Measurements from ENCODE around the gene PEX7.
"Not testable (repeated sequence)": the region's sequence is repeated elsewhere in the genome, so short reads cannot be mapped to it uniquely, and the experiment has no call there.

The PEX7 gene

DNA sequence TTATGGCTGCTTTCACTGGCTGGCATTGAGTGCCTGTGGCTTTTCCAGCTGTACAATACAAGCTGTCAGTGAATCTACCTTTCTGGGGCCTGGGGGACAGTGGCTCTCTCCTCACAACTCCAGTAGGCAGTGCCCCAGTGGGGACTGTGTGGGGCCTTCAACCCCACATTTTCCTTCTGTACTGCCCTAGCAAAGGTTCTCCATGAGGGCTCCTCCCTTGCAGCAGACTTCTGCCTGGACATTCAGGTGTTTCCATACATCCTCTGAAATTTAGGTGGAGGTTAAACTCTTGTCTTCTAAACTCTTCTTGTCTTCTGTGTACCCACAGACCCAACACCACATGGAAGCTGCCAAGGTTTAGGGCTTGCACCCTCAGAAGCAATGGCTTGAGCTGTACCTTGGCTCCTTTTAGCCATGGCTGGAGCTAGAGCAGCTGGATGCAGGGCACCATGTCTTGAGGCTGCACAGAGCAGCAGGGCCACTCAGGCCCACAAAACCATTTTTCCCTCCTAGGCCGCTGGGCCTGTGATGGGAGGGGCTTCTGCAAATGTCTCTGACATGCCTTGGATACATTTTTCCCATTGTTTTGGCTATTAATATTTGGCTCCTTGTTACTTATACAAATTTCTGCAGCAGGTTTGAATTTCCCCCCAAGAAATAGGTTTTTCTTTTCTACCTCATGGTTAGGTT, 9.6 kb downstream of the PEX7 start:
- TF ChIP-seq, protein P1, sequence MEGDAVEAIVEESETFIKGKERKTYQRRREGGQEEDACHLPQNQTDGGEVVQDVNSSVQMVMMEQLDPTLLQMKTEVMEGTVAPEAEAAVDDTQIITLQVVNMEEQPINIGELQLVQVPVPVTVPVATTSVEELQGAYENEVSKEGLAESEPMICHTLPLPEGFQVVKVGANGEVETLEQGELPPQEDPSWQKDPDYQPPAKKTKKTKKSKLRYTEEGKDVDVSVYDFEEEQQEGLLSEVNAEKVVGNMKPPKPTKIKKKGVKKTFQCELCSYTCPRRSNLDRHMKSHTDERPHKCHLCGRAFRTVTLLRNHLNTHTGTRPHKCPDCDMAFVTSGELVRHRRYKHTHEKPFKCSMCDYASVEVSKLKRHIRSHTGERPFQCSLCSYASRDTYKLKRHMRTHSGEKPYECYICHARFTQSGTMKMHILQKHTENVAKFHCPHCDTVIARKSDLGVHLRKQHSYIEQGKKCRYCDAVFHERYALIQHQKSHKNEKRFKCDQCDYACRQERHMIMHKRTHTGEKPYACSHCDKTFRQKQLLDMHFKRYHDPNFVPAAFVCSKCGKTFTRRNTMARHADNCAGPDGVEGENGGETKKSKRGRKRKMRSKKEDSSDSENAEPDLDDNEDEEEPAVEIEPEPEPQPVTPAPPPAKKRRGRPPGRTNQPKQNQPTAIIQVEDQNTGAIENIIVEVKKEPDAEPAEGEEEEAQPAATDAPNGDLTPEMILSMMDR (IDR thresholded peaks at IDR 0.05) = no peak
- H3K79me2 ChIP-seq = no peaks in the 10 kb centered on the region

DNA sequence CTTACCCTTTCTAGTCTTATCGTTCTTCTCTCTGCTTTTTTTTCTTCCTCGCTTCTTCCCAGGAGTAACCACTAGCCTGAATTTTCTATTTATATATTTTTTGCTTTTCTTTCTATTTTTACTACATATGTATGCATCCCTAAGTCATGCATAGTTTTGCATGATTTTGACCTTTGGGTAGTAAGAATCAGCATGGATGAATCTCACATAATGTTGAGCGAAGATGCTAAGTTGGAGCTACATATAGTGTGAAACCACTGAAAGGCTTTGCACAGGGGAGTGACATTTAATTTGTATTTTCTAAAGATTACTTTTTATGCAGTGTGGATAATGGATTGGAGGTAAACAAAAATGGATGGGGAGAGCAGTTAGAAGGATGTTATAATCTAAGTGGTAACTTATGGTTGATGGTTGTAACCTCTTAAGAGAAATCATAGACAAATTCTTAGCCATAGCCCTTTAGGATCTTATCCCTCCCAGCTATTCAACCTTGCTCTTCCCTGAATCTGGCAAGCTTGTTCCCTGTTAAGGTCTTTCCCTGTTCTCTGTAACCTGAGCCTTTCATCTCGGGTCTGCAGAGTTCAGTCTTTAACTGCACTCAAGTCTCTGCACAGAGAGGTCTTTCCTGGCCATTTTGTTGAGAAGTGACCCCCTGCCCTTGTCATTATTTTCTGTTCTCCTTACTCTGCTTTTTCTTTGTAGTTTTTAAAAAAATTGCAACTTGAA, 18.0 kb downstream of the PEX7 start:
- H3K9ac ChIP-seq = no peak overlapping the region
- H3K4me3 ChIP-seq (ENCODE audit: low read depth, low read length) = no peak overlapping the region
- H3K79me2 ChIP-seq = no peaks in the 10 kb centered on the region
- no peaks in the 10 kb centered on the region for H3K4me1 ChIP-seq
- no peaks in the 10 kb centered on the region for H3K36me3 ChIP-seq (ENCODE audit: control insufficient read depth, insufficient read depth, low read length)
- no peaks in the 10 kb centered on the region for H3K9me3 ChIP-seq (ENCODE audit: control insufficient read depth, low read length)
- no peak overlapping the region for H3K27ac ChIP-seq
- H3K4me2 ChIP-seq (ENCODE audit: low read length) = no peak overlapping the region
- H3K27me3 ChIP-seq (ENCODE audit: control insufficient read depth, insufficient read depth, low read length) = no peaks in the 10 kb centered on the region
- TF ChIP-seq, protein P1 (IDR thresholded peaks at IDR 0.05) = no peak
- no peak overlapping the region for H2AFZ ChIP-seq

More for the DNA sequence above, 9.6 kb downstream of the PEX7 start:
- no peak overlapping the region for H2AFZ ChIP-seq
- H3K4me3 ChIP-seq (ENCODE audit: low read depth, low read length) = no peak overlapping the region
- no peaks in the 10 kb centered on the region for H3K36me3 ChIP-seq (ENCODE audit: control insufficient read depth, insufficient read depth, low read length)
- H3K27me3 ChIP-seq (ENCODE audit: control insufficient read depth, insufficient read depth, low read length) = no peaks in the 10 kb centered on the region
- H3K4me1 ChIP-seq = no peaks in the 10 kb centered on the region
- no peak overlapping the region for H3K27ac ChIP-seq
- H3K9ac ChIP-seq = no peak overlapping the region
- no peak overlapping the region for H3K4me2 ChIP-seq (ENCODE audit: low read length)
- no peaks in the 10 kb centered on the region for H3K9me3 ChIP-seq (ENCODE audit: control insufficient read depth, low read length)

DNA sequence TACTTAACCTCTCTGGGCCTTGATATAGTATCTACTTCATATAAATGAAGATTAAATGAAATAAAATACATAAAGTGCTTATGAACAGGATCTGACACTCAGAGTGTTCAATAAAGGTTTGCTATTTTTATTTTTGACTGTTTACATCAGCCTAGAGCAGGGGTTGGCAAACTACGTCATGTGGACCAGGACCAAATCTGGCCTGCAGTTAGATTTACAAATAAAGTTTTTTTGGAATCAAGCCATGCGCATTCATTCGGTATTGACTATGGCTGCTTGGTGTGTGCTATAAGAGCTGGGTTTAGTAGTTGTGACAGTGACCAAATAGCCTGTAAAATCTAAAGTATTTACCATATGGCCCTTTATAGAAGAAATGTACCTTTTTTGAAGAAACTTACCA, 20.8 kb downstream of the PEX7 start:
- H2AFZ ChIP-seq = no peak overlapping the region
- no peaks in the 10 kb centered on the region for H3K36me3 ChIP-seq (ENCODE audit: control insufficient read depth, insufficient read depth, low read length)
- no peak overlapping the region for H3K27ac ChIP-seq
- no peaks in the 10 kb centered on the region for H3K27me3 ChIP-seq (ENCODE audit: control insufficient read depth, insufficient read depth, low read length)
- TF ChIP-seq, protein P1 (IDR thresholded peaks at IDR 0.05) = no peak
- H3K4me1 ChIP-seq = no peaks in the 10 kb centered on the region
- no peaks in the 10 kb centered on the region for H3K79me2 ChIP-seq
- H3K4me2 ChIP-seq (ENCODE audit: low read length) = no peak overlapping the region
- no peak overlapping the region for H3K4me3 ChIP-seq (ENCODE audit: low read depth, low read length)
- H3K9ac ChIP-seq = no peak overlapping the region
- no peaks in the 10 kb centered on the region for H3K9me3 ChIP-seq (ENCODE audit: control insufficient read depth, low read length)

DNA sequence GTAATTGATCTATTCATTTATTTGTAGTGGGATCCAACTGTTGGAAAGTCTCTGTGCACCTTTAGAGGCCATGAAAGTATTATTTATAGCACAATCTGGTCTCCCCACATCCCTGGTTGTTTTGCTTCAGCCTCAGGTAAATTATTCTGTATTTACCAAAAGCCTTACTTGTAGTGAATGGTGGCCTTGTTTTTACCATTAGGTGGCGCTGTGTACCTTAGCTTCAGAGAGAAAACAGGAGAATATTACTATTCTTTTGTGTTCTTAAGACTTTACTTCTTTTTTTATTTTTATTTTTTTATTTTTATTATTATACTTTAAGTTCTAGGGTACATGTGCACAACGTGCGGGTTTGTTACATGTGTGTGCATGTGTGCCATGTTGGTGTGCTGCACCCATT, 23.7 kb downstream of the PEX7 start:
- Histone ChIP-seq H3K4me3 (ENCODE audit: low read depth, low read length) (no peak overlapping the region), H3K27me3 (ENCODE audit: control insufficient read depth, insufficient read depth, low read length) (no peaks in the 10 kb centered on the region), H3K36me3 (ENCODE audit: control insufficient read depth, insufficient read depth, low read length) (no peaks in the 10 kb centered on the region), H3K4me1 (no peaks in the 10 kb centered on the region), H3K27ac (no peak overlapping the region), H3K79me2 (no peaks in the 10 kb centered on the region), H3K9ac (no peak overlapping the region), H3K4me2 (ENCODE audit: low read length) (no peak overlapping the region), H3K9me3 (ENCODE audit: control insufficient read depth, low read length) (no peaks in the 10 kb centered on the region), H2AFZ (no peak overlapping the region)
- TF ChIP-seq, protein P1 (IDR thresholded peaks at IDR 0.05) = peak; percentile 57

DNA sequence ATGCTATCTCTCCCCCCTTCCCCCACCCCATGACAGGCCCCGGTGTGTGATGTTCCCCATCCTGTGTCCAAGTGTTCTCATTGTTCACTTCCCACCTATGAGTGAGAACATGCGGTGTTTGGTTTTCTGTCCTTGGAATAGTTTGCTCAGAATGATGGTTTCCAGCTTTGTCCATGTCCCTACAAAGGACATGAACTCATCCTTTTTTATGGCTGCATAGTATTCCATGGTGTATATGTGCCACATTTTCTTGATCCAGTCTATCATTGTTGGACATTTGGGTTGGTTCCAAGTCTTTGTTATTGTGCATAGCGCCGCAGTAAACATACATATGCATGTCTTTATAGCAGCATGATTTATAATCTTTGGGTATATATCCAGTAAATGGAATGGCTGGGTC, 24.1 kb downstream of the PEX7 start:
- H3K4me1 ChIP-seq; H3K4me3 ChIP-seq (ENCODE audit: low read depth, low read length); H3K27me3 ChIP-seq (ENCODE audit: control insufficient read depth, insufficient read depth, low read length); H3K9ac ChIP-seq; H3K79me2 ChIP-seq; H3K36me3 ChIP-seq (ENCODE audit: control insufficient read depth, insufficient read depth, low read length); H2AFZ ChIP-seq; H3K9me3 ChIP-seq (ENCODE audit: control insufficient read depth, low read length); H3K27ac ChIP-seq; H3K4me2 ChIP-seq (ENCODE audit: low read length): not testable (repeated sequence)

DNA sequence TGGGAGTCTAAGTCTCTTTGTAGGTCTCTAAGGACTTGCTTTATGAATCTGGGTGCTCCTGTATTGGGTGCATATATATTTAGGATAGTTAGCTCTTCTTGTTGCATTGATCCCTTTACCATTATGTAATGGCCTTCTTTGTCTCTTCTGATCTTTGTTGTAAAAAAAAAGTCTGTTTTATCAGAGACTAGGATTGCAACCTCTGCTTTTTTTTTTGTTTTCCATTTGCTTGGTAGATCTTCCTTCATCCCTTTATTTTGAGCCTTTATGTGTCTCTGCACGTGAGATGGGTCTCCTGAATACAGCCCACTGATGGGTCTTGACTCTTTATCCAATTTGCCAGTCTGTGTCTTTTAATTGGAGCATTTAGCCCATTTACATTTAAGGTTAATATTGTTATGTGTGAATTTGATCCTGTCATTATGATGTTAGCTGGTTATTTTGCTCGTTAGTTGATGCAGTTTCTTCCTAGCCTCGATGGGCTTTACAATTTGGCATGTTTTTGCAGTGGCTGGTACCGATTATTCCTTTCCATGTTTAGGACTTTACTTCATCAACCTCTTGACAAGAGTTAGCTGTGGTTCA, 27.7 kb downstream of the PEX7 start:
- H3K36me3 ChIP-seq (ENCODE audit: control insufficient read depth, insufficient read depth, low read length); H3K9me3 ChIP-seq (ENCODE audit: control insufficient read depth, low read length): not testable (repeated sequence)

More for the DNA sequence above, 27.7 kb downstream of the PEX7 start:
- H3K4me3 ChIP-seq (ENCODE audit: low read depth, low read length); H3K27me3 ChIP-seq (ENCODE audit: control insufficient read depth, insufficient read depth, low read length); H3K27ac ChIP-seq; H3K9ac ChIP-seq; H3K4me1 ChIP-seq; H2AFZ ChIP-seq; H3K4me2 ChIP-seq (ENCODE audit: low read length); H3K79me2 ChIP-seq: not testable (repeated sequence)
